ENCODE results near the gene GRIN3B. TPM values are rescaled to one million over a fixed set of nuclear protein-coding genes. Genes with fewer than 3 reads are reported as not detected.

Gene GRIN3B
- total and polyA plus RNA-seq, 2 of the 4 experiments (the other 2 are of a cell fraction) = under 0.01 to 0.91 TPM

GRCh38 chr19:1025960-1026782 lies 26.0 kb downstream of the GRIN3B start, which contains the start of gene CNN2:
Gene CNN2, plus strand, starts transcription at chr19:1026608. Its CDS starts 54 bp downstream, at chr19:1026662.
- Histone ChIP-seq H3K27me3 (ENCODE audit: control insufficient read depth, insufficient read depth, low read length) (no peaks in the 10 kb centered on the region), H2BK20ac (ENCODE audit: low read depth, low read length) (peak within 1 kb of the TSS; percentile 96), H3K27ac (ENCODE audit: insufficient read depth, low read length) (peak within 1 kb of the TSS; percentile 100), H3K56ac (ENCODE audit: extremely low read depth, insufficient read depth, low read length) (peak within 1 kb of the TSS; percentile 98), H3K4me1 (ENCODE audit: control insufficient read depth, insufficient read depth, low read length) (peaks cover 16% of the 10 kb centered on the region), H4K5ac (ENCODE audit: low read depth, low read length) (peak within 1 kb of the TSS; percentile 100), H4K91ac (ENCODE audit: insufficient read depth, low read depth, low read length) (peak within 1 kb of the TSS; percentile 99), H3K9ac (ENCODE audit: low read depth, low read length) (peak within 1 kb of the TSS; percentile 98), H4K20me1 (ENCODE audit: insufficient read depth, low read length) (peaks cover 46% of the 10 kb centered on the region), H3K14ac (replicated peaks; ENCODE audit: low read depth, low read length) (peak within 1 kb of the TSS; percentile 97), H3K79me1 (ENCODE audit: low read depth in 1 of 2, low read length in 2 of 2) (peaks cover 0 to 19% of the 10 kb centered on the region in 2 experiments; a peak in 3 of 4 replicates), H3K4me3 (ENCODE audit: insufficient read depth, low read depth, low read length) (peak within 1 kb of the TSS; percentile 93), H4K8ac (ENCODE audit: low read depth in 2 of 2, low read length in 2 of 2) (peak within 1 kb of the TSS; percentile 92 to 100), H3K4me2 (ENCODE audit: low read depth, low read length) (peak within 1 kb of the TSS; percentile 92), H3K23ac (ENCODE audit: low read depth, low read length) (peak within 1 kb of the TSS; percentile 95), H3K9me3 (ENCODE audit: control insufficient read depth, insufficient read depth, low read length) (no peaks in the 10 kb centered on the region), H2AK9ac (replicated peaks; ENCODE audit: low read depth, low read length, poor library complexity) (peak within 1 kb of the TSS; percentile 100), H2AFZ (replicated peaks; ENCODE audit: low read length, poor library complexity) (peak within 1 kb of the TSS; percentile 93), H3K36me3 (ENCODE audit: control insufficient read depth, insufficient read depth, low read length) (peaks cover 19% of the 10 kb centered on the region), H2BK15ac (ENCODE audit: low read depth, low read length) (peak within 1 kb of the TSS; percentile 100), H2AK5ac (ENCODE audit: low read depth, low read length) (peak within 1 kb of the TSS; percentile 100), H3K18ac (ENCODE audit: low read depth, low read length) (peak within 1 kb of the TSS; percentile 98), H3K4ac (ENCODE audit: low read depth, low read length) (peak within 1 kb of the TSS; percentile 99), H3K9me1 (ENCODE audit: insufficient read depth, low read length) (peaks cover 8% of the 10 kb centered on the region; the same call in 1 of the 2 replicates), H2BK5ac (ENCODE audit: low read depth, low read length, poor library complexity, severe bottlenecking) (peak within 1 kb of the TSS; percentile 98), H2BK120ac (ENCODE audit: low read depth, low read length) (peak within 1 kb of the TSS; percentile 99)
- ATAC-seq (ENCODE audit: low read depth) (peak; percentile 80), DNase-seq (peak; percentile 67)
- 7% methylated on average over 29 of the region's 63 CpGs; no CpG with 5 or more reads in 1 of the 2 experiments for WGBS, 2 experiments (ENCODE audit: extremely low coverage in 2 of 2, insufficient read length in 1 of 2)
- dilution Hi-C loops (cut with HindIII; ENCODE audit: low sequenced_read_pairs, unreplicated experiment) (no loop called here), intact Hi-C loops (cut with micrococcal nuclease) (loop anchor here (5.0 kb wide), 1 partner anchor 76 kb away; the partner anchor contains the start of gene GPX4), in situ Hi-C loops (cut with MboI; ENCODE audit: low sequenced_read_pairs) (no loop called here)
- ChIA-PET CTCF (no interaction called here), POLR2A (ENCODE audit: unreplicated experiment) (interaction anchor here (0.6 to 1.5 kb wide), 5 partner anchors 7 to 111 kb away, joined by 3 to 10 read pairs (median 3); partner anchors contain the start of gene ABCA7)
- TF ChIP-seq RCOR1 (IDR thresholded peaks at IDR 0.05; ENCODE audit: insufficient replicate concordance, low read length) (peak; percentile 39), MXI1 (IDR thresholded peaks at IDR 0.05; ENCODE audit: borderline replicate concordance, low read depth, low read length) (peak; percentile 87), RFX5 (IDR thresholded peaks at IDR 0.05; ENCODE audit: low read depth, low read length) (no peak), FOS (IDR thresholded peaks at IDR 0.05; ENCODE audit: low read depth, low read length) (no peak), MAZ (IDR thresholded peaks at IDR 0.05; ENCODE audit: borderline replicate concordance, low read depth, low read length) (peak; percentile 33; the same call in 1 of the 2 replicates), POLR2A (IDR thresholded peaks at IDR 0.05; ENCODE audit: low read depth, low read length) (peak; percentile 76), MAFK (IDR thresholded peaks at IDR 0.05; ENCODE audit: low read depth, low read length) (no peak), RAD21 (IDR thresholded peaks at IDR 0.05; ENCODE audit: low read length) (no peak)
- BruUV-seq (replicated peaks) = no TSS peak

Measured in IMR-90 (cell line).